Measurements from ENCODE around the gene TEDC2.

Gene TEDC2

GRCh38 chr16:2458887-2459646 is 842 bp upstream of the TEDC2 start:
- Histone ChIP-seq H3F3A (ENCODE audit: insufficient read depth, low read length) (peaks cover 21% of the 10 kb centered on the region), H3K9me2 (replicated peaks; ENCODE audit: insufficient read depth, low read length) (no peaks in the 10 kb centered on the region), H3K4me3 (ENCODE audit: low read length) (peak overlapping the region; percentile 72), H2AFZ (ENCODE audit: low read length) (peak overlapping the region; percentile 79), H3K4me2 (ENCODE audit: low read depth, low read length) (peak overlapping the region; percentile 96), H3K4me1 (ENCODE audit: low read length) (peaks cover 15% of the 10 kb centered on the region), H3K9me3 (replicated peaks; ENCODE audit: insufficient read depth, low read length) (no peaks in the 10 kb centered on the region), H3K9ac (ENCODE audit: low read length) (peak overlapping the region; percentile 48; the same call in 1 of the 2 replicates), H3K79me2 (ENCODE audit: low read length) (peaks cover 14% of the 10 kb centered on the region), H4K20me1 (ENCODE audit: insufficient read depth, low read length) (no peaks in the 10 kb centered on the region), H3K27ac (ENCODE audit: low read length) (peak overlapping the region; percentile 21; the same call in 1 of the 2 replicates), H3K27me3 (replicated peaks; ENCODE audit: insufficient read depth, low read length) (no peaks in the 10 kb centered on the region), H3K36me3 (replicated peaks; ENCODE audit: insufficient read depth, low read length) (no peaks in the 10 kb centered on the region; the same call in 1 of the 2 replicates)
- TF ChIP-seq EZH2phosphoT487 (IDR thresholded peaks at IDR 0.05; ENCODE audit: low read length) (no peak), EZH2 (optimal IDR thresholded peaks at IDR 0.05; ENCODE audit: low read depth, low read length) (no peak)
- TF ChIP-seq, protein P1, sequence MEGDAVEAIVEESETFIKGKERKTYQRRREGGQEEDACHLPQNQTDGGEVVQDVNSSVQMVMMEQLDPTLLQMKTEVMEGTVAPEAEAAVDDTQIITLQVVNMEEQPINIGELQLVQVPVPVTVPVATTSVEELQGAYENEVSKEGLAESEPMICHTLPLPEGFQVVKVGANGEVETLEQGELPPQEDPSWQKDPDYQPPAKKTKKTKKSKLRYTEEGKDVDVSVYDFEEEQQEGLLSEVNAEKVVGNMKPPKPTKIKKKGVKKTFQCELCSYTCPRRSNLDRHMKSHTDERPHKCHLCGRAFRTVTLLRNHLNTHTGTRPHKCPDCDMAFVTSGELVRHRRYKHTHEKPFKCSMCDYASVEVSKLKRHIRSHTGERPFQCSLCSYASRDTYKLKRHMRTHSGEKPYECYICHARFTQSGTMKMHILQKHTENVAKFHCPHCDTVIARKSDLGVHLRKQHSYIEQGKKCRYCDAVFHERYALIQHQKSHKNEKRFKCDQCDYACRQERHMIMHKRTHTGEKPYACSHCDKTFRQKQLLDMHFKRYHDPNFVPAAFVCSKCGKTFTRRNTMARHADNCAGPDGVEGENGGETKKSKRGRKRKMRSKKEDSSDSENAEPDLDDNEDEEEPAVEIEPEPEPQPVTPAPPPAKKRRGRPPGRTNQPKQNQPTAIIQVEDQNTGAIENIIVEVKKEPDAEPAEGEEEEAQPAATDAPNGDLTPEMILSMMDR (IDR thresholded peaks at IDR 0.05; ENCODE audit: low read length) = no peak
- no peak for DNase-seq

- H3K27me3 ChIP-seq (replicated peaks; ENCODE audit: insufficient read depth, low read length) = no peaks in the 10 kb centered on the region
- TF ChIP-seq EZH2phosphoT487 (IDR thresholded peaks at IDR 0.05; ENCODE audit: low read length) (no peak), EZH2 (optimal IDR thresholded peaks at IDR 0.05; ENCODE audit: low read depth, low read length) (no peak)
- TF ChIP-seq, protein P1 (IDR thresholded peaks at IDR 0.05; ENCODE audit: low read length) = no peak
- peaks cover 15% of the 10 kb centered on the region for H3K4me1 ChIP-seq (ENCODE audit: low read length)
- H3K9me2 ChIP-seq (replicated peaks; ENCODE audit: insufficient read depth, low read length) = no peaks in the 10 kb centered on the region
- peaks cover 14% of the 10 kb centered on the region for H3K79me2 ChIP-seq (ENCODE audit: low read length)
- H3K4me2 ChIP-seq (ENCODE audit: low read depth, low read length) = peak overlapping the region; percentile 96
- H3K27ac ChIP-seq (ENCODE audit: low read length) = no peak overlapping the region
- no peak for DNase-seq
- H3K9me3 ChIP-seq (replicated peaks; ENCODE audit: insufficient read depth, low read length) = no peaks in the 10 kb centered on the region
- H3F3A ChIP-seq (ENCODE audit: insufficient read depth, low read length) = peaks cover 21% of the 10 kb centered on the region
- peak overlapping the region; percentile 81 for H3K9ac ChIP-seq (ENCODE audit: low read length)
- peak overlapping the region; percentile 71 for H2AFZ ChIP-seq (ENCODE audit: low read length)
- H3K4me3 ChIP-seq (ENCODE audit: low read length) = peak overlapping the region; percentile 72
- no peaks in the 10 kb centered on the region for H4K20me1 ChIP-seq (ENCODE audit: insufficient read depth, low read length)
- H3K36me3 ChIP-seq (replicated peaks; ENCODE audit: insufficient read depth, low read length) = no peaks in the 10 kb centered on the region; the same call in 1 of the 2 replicates
These were observed 443 bp downstream of the TEDC2 start for GRCh38 chr16:2460391-2460713.

DNA sequence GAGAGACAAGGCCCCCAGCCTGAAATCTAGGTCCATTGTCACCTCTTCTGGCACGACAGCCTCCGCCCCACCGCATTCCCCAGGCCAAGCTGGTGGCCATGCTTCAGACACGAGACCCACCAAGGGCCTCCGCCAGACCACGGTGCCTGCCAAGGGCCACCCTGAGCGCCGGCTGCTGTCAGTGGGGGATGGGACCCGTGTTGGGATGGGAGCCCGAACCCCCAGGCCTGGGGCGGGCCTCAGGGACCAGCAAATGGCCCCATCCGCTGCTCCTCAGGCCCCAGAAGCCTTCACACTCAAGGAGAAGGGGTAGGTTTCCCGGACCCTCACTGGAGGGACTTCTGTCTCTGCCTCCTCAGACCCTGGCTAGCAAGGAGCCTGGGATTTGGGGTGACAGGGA is 1.0 kb downstream of the TEDC2 start:
- Histone ChIP-seq H3K27ac (ENCODE audit: low read length) (no peak overlapping the region), H3K9ac (ENCODE audit: low read length) (peak overlapping the region; percentile 81; the same call in 1 of the 2 replicates), H3K4me2 (ENCODE audit: low read depth, low read length) (peak overlapping the region; percentile 96), H4K20me1 (ENCODE audit: insufficient read depth, low read length) (no peaks in the 10 kb centered on the region), H3K36me3 (replicated peaks; ENCODE audit: insufficient read depth, low read length) (no peaks in the 10 kb centered on the region; the same call in 1 of the 2 replicates), H3K79me2 (ENCODE audit: low read length) (peaks cover 14% of the 10 kb centered on the region), H3K4me1 (ENCODE audit: low read length) (peaks cover 15% of the 10 kb centered on the region), H3K27me3 (replicated peaks; ENCODE audit: insufficient read depth, low read length) (no peaks in the 10 kb centered on the region), H3F3A (ENCODE audit: insufficient read depth, low read length) (peaks cover 21% of the 10 kb centered on the region), H3K9me2 (replicated peaks; ENCODE audit: insufficient read depth, low read length) (no peaks in the 10 kb centered on the region), H3K9me3 (replicated peaks; ENCODE audit: insufficient read depth, low read length) (no peaks in the 10 kb centered on the region), H3K4me3 (ENCODE audit: low read length) (peak overlapping the region; percentile 72), H2AFZ (ENCODE audit: low read length) (no peak overlapping the region)
- TF ChIP-seq EZH2phosphoT487 (IDR thresholded peaks at IDR 0.05; ENCODE audit: low read length) = no peak
- TF ChIP-seq, protein P1 (IDR thresholded peaks at IDR 0.05; ENCODE audit: low read length) = no peak
- TF ChIP-seq EZH2 (optimal IDR thresholded peaks at IDR 0.05; ENCODE audit: low read depth, low read length) = no peak
- no peak for DNase-seq
